H1 (cell line): ENCODE results near the gene BAHD1. TPM values are rescaled to one million over a fixed set of nuclear protein-coding genes. Genes with fewer than 3 reads are reported as not detected.

Experiments used
- CTCF ChIA-PET: fragments of 300-600 bp; sonication (Branson Sonifier 250); formaldehyde crosslinking; loops from one replicate; lab custom pipeline; 2021; ENCODE audit not compliant: partially characterized antibody; lab: Charles Lee
- POLR2A ChIA-PET: fragments of 300-600 bp; sonication (Branson Sonifier 250); formaldehyde crosslinking; loops from one replicate; lab custom pipeline; 2021; ENCODE audit warnings: inconsistent platforms; ENCODE audit not compliant: partially characterized antibody; lab: Charles Lee
- DNase-seq, 2 experiments: peaks; one replicate each; pipeline versions ENCODE4 v3.0.0 to v3.0.0-alpha.2; 2010 to 2022; ENCODE audit warnings: low spot score in 2 of 2, low read depth in 1 of 2, mixed read lengths in 1 of 2
- FAIRE-seq: peaks from 2 replicates; lab custom pipeline; 2011; peaks lifted over from hg19 to GRCh38; lab: Jason Lieb, UNC
- H2AFZ ChIP-seq: 2 replicates; pipeline ENCODE4 v1.8.1; 2012; ENCODE audit warnings: low read length, inconsistent platforms
- H2AK5ac ChIP-seq: 2 replicates; pipeline ENCODE4 v1.6.1; 2013; ENCODE audit warnings: low read depth, low read length
- H2BK120ac ChIP-seq: replicated peaks from 2 replicates; pipeline ENCODE3; 2013; ENCODE audit warnings: low read depth, low read length, inconsistent platforms
- H2BK12ac ChIP-seq: 2 replicates; pipeline ENCODE4 v1.6.1; 2013; ENCODE audit warnings: low read depth, low read length
- H2BK15ac ChIP-seq: 2 replicates; pipeline ENCODE4 v1.6.1; 2013; ENCODE audit warnings: low read length
- H2BK20ac ChIP-seq: 2 replicates; pipeline ENCODE4 v1.6.1; 2013; ENCODE audit warnings: low read length
- H2BK5ac ChIP-seq: 2 replicates; pipeline ENCODE4 v1.6.1; 2013; ENCODE audit warnings: low read depth, low read length
- H3K14ac ChIP-seq: 2 replicates; pipeline ENCODE4 v1.6.1; 2013; ENCODE audit warnings: inconsistent platforms; ENCODE audit not compliant: insufficient read length
- H3K18ac ChIP-seq: 2 replicates; pipeline ENCODE4 v1.6.1; 2013; ENCODE audit warnings: low read length; ENCODE audit errors: extremely low read depth
- H3K23ac ChIP-seq: 2 replicates; pipeline ENCODE4 v1.6.1; 2013; ENCODE audit warnings: inconsistent platforms; ENCODE audit not compliant: insufficient read length
- H3K23me2 ChIP-seq: 2 replicates; pipeline ENCODE4 v1.6.1; 2013; ENCODE audit warnings: low read depth, low read length
- H3K27ac ChIP-seq: 2 replicates; pipeline ENCODE4 v1.6.1; 2011; ENCODE audit warnings: low read depth, low read length, inconsistent platforms
- H3K27me3 ChIP-seq, 4 experiments: replicated peaks in 1 of 4; 1 replicate in 1 of 4; 2 replicates in 3 of 4; pipeline versions ENCODE4 v1.6.1 to v1.8.1; 2011 to 2013; ENCODE audit warnings: low read length in 3 of 4, mild to moderate bottlenecking in 3 of 4, inconsistent platforms in 2 of 4, mixed read lengths in 2 of 4, moderate library complexity in 1 of 4; ENCODE audit not compliant: control insufficient read depth in 3 of 4, insufficient read depth in 3 of 4; ENCODE audit errors: extremely low read depth in 1 of 4
- H3K36me3 ChIP-seq, 4 experiments: 2 replicates each; pipeline versions ENCODE4 v1.6.1 to v1.8.1; 2011 to 2013; ENCODE audit warnings: mild to moderate bottlenecking in 4 of 4, low read length in 3 of 4, moderate library complexity in 2 of 4, control low read depth in 1 of 4, inconsistent platforms in 1 of 4; ENCODE audit not compliant: insufficient read depth in 4 of 4, control insufficient read depth in 2 of 4
- H3K4ac ChIP-seq: replicated peaks from 2 replicates; pipeline ENCODE3; 2013; ENCODE audit warnings: low read length, low read depth, mixed read lengths, inconsistent platforms; ENCODE audit not compliant: insufficient read length
- H3K4me1 ChIP-seq, 4 experiments: replicated peaks in 1 of 4; 1 replicate in 1 of 4; 2 replicates in 3 of 4; pipeline versions ENCODE4 v1.6.1 to v1.8.1; 2011 to 2013; ENCODE audit warnings: low read length in 3 of 4, inconsistent platforms in 2 of 4, mixed read lengths in 1 of 4; ENCODE audit not compliant: insufficient read depth in 4 of 4, control insufficient read depth in 3 of 4
- H3K4me2 ChIP-seq, 2 experiments: 2 replicates each; pipeline versions ENCODE4 v1.6.1 to v1.8.1; 2011 to 2013; ENCODE audit warnings: low read depth in 2 of 2, low read length in 2 of 2, control low read depth in 1 of 2, inconsistent platforms in 1 of 2, mild to moderate bottlenecking in 1 of 2; ENCODE audit not compliant: insufficient read depth in 1 of 2
- H3K4me3 ChIP-seq, 4 experiments: fragments of 200-600, 300-600 bp in 1 of 4; sonication (generic), shearing (Covaris generic), sonication (Bioruptor Twin) in 1 of 4; 2 replicates each; pipeline versions ENCODE4 v1.5.1 to v1.8.1; 2011 to 2016; ENCODE audit warnings: low read length in 4 of 4, low read depth in 3 of 4, control low read depth in 2 of 4, inconsistent platforms in 2 of 4, mild to moderate bottlenecking in 2 of 4, mixed read lengths in 1 of 4, moderate library complexity in 1 of 4; ENCODE audit not compliant: insufficient read depth in 2 of 4; ENCODE audit errors: extremely low read depth in 1 of 4
- H3K56ac ChIP-seq: replicated peaks from 2 replicates; pipeline ENCODE3; 2013; ENCODE audit warnings: low read depth, mild to moderate bottlenecking, mixed read lengths, low read length, inconsistent platforms; ENCODE audit not compliant: insufficient read length
- H3K79me1 ChIP-seq: 2 replicates; pipeline ENCODE4 v1.6.1; 2013; ENCODE audit warnings: low read depth, low read length, control low read depth
- H3K79me2 ChIP-seq, 2 experiments: 2 replicates each; pipeline versions ENCODE4 v1.6.1 to v1.8.1; 2012 to 2013; ENCODE audit warnings: low read length in 2 of 2, mild to moderate bottlenecking in 2 of 2, inconsistent platforms in 1 of 2; ENCODE audit not compliant: insufficient read depth in 2 of 2, control insufficient read depth in 1 of 2
- H3K9ac ChIP-seq, 4 experiments: replicated peaks in 1 of 4; 1 replicate in 1 of 4; 2 replicates in 3 of 4; pipeline versions ENCODE4 v1.6.1 to v1.8.1; 2011 to 2013; ENCODE audit warnings: low read depth in 3 of 4, low read length in 3 of 4, control low read depth in 2 of 4, mild to moderate bottlenecking in 2 of 4, moderate library complexity in 2 of 4, inconsistent platforms in 1 of 4; ENCODE audit errors: extremely low read depth in 1 of 4
- H3K9me3 ChIP-seq, 2 experiments: 2 replicates each; pipeline versions ENCODE4 v1.6.1 to v1.8.1; 2012 to 2013; ENCODE audit warnings: mild to moderate bottlenecking in 2 of 2, moderate library complexity in 2 of 2, control low read depth in 1 of 2, inconsistent platforms in 1 of 2, low read depth in 1 of 2, low read length in 1 of 2, mixed read lengths in 1 of 2; ENCODE audit not compliant: insufficient read depth in 2 of 2
- H4K20me1 ChIP-seq, 2 experiments: replicated peaks in 1 of 2; 2 replicates each; pipeline versions ENCODE3 to v1.8.1; 2011 to 2013; ENCODE audit warnings: inconsistent platforms in 2 of 2, low read length in 2 of 2, mild to moderate bottlenecking in 1 of 2; ENCODE audit not compliant: insufficient read depth in 2 of 2, control insufficient read depth in 1 of 2
- H4K5ac ChIP-seq: 2 replicates; pipeline ENCODE4 v1.6.1; 2013; ENCODE audit warnings: low read length, low read depth, mixed read lengths, inconsistent platforms; ENCODE audit not compliant: insufficient read length
- H4K8ac ChIP-seq: 2 replicates; pipeline ENCODE4 v1.8.0; 2013; ENCODE audit warnings: mild to moderate bottlenecking, moderate library complexity, low read length, inconsistent platforms; ENCODE audit not compliant: insufficient read depth; ENCODE audit errors: extremely low read depth
- H4K91ac ChIP-seq: replicated peaks from 2 replicates; pipeline ENCODE3; 2013; ENCODE audit warnings: low read length, mixed read lengths, inconsistent platforms; ENCODE audit not compliant: insufficient read length
- CBX5 ChIP-seq: fragments of 300-800, 300-1000 bp; sonication (generic); IDR thresholded peaks from 2 replicates; pipeline ENCODE4 v1.7.1; 2016; ENCODE audit warnings: antibody characterized with exemption, low read length, low read depth
- JUND ChIP-seq: IDR thresholded peaks from 2 replicates; pipeline ENCODE4 v1.6.1; 2011; ENCODE audit warnings: mild to moderate bottlenecking, improper control_type of control experiment, low read length
- MAFK ChIP-seq: IDR thresholded peaks from 2 replicates; pipeline ENCODE4 v1.6.1; 2012; ENCODE audit warnings: low read depth, mild to moderate bottlenecking, improper control_type of control experiment, low read length
- POLR2AphosphoS5 ChIP-seq: IDR thresholded peaks from 2 replicates; pipeline ENCODE4 v1.6.1; 2011; ENCODE audit warnings: low read depth, low read length
- RBBP5 ChIP-seq: IDR thresholded peaks from 2 replicates; pipeline ENCODE4 v1.7.1; 2012; ENCODE audit warnings: low read depth, mild to moderate bottlenecking, inconsistent platforms, low read length, moderate library complexity, borderline replicate concordance
- WGBS, 2 experiments: shearing (Covaris generic) in 1 of 2; methylation state at CpG; one replicate each; pipeline versions ENCODE4 v1.1.6 to v1.1.7; 2013 to 2015; ENCODE audit warnings: low lambda C conversion rate in 2 of 2, mixed read lengths in 2 of 2, inconsistent platforms in 1 of 2, low coverage in 1 of 2, missing lambda C conversion rate in 1 of 2; ENCODE audit not compliant: insufficient replicate concordance in 2 of 2, insufficient coverage in 1 of 2, insufficient read length in 1 of 2; ENCODE audit errors: extremely low coverage in 1 of 2, missing lambda C conversion rate in 1 of 2; 5-methylcytosine and 5-hydroxymethylcytosine counted together
- polyA plus RNA-seq, 7 experiments: library from polyadenylated mRNA; depleted of rRNA in 3 of 7; stranded (reverse) in 5 of 7; unstranded in 2 of 7; fragments of >200 nt in 5 of 7; fragments of 200-250 nt in 2 of 7; gene quantifications; 1 replicate in 5 of 7; 2 replicates in 1 of 7; 4 replicates in 1 of 7; pipeline versions ENCODE4 v1.2.1 to v1.2.3, GENCODE V29; 2011 to 2013; ENCODE audit warnings: missing spikeins in 2 of 7, mixed read lengths in 2 of 7
- total RNA-seq: library from RNA; stranded (reverse); fragmentation: NEBNext Ultra II Directional; extraction: Animal tissue kit (Norgen Biotek cat#: 25700); gene quantifications from 2 replicates; pipeline ENCODE4 v1.2.1, GENCODE V29; 2021

BAHD1 gene
- total and polyA plus RNA-seq, 2 of the 8 experiments (the other 6 are each of a cell fraction or from before 2014, with no cell fraction given), result 15.0 to 38.9 TPM

- no peak for FAIRE-seq
- no peaks in the 10 kb centered on the region for H3K79me1 ChIP-seq
- H3K36me3 ChIP-seq, result no peaks in the 10 kb centered on the region
- no peak overlapping the region for H3K56ac ChIP-seq
- H4K5ac ChIP-seq, result no peak overlapping the region
- TF ChIP-seq CBX5 (no peak), JUND (no peak), MAFK (no peak), RBBP5 (no peak), POLR2AphosphoS5 (no peak)
- no peak overlapping the region for H3K27ac ChIP-seq
- no peak overlapping the region for H2BK15ac ChIP-seq
- no peaks in the 10 kb centered on the region for H3K9me3 ChIP-seq
- H3K4me2 ChIP-seq, result no peak overlapping the region
- H3K79me2 ChIP-seq, result no peaks in the 10 kb centered on the region
- no peak overlapping the region for H3K18ac ChIP-seq
- H3K4me3 ChIP-seq, result no peak overlapping the region
- no peaks in the 10 kb centered on the region for H4K20me1 ChIP-seq
- DNase-seq, result no peak
- no peak overlapping the region for H4K91ac ChIP-seq
- H3K27me3 ChIP-seq, result peaks cover 0 to 30% (median 23%) of the 10 kb centered on the region in 4 experiments; a peak in 6 of 7 replicates
- ChIA-PET CTCF (interaction anchor here (1.1 to 1.3 kb wide), 2 partner anchors 14 to 231 kb away, joined by 3 to 5 read pairs; no protein-coding TSS in a partner anchor), POLR2A (interaction anchor here (1.2 kb wide), 1 partner anchor 44 kb away, joined by 3 read pairs; no protein-coding TSS in a partner anchor)
- no peak overlapping the region for H3K23ac ChIP-seq
- H2AFZ ChIP-seq, result no peak overlapping the region
- peaks cover 4 to 11% (median 10%) of the 10 kb centered on the region in 4 experiments; a peak in 6 of 7 replicates for H3K4me1 ChIP-seq
- H2BK12ac ChIP-seq, result no peak overlapping the region
- no peak overlapping the region for H2BK20ac ChIP-seq
- no peak overlapping the region for H4K8ac ChIP-seq
- 94% methylated on average over 5 of the region's 5 CpGs; no CpG with 5 or more reads in 1 of the 2 experiments for WGBS, 2 experiments
- H2BK5ac ChIP-seq, result no peak overlapping the region
- no peak overlapping the region for H3K4ac ChIP-seq
- H2BK120ac ChIP-seq, result no peak overlapping the region
- no peak overlapping the region for H3K14ac ChIP-seq
- no peak overlapping the region for H2AK5ac ChIP-seq
- H3K23me2 ChIP-seq, result peaks cover 9% of the 10 kb centered on the region
- H3K9ac ChIP-seq, result no peak overlapping the region
Measured at GRCh38 chr15:40513609-40514008, 72.9 kb downstream of the BAHD1 start.
